GM19025 (cell line): ENCODE data around the gene ADORA3.

Experiments used
- ATAC-seq: cut with Tn5 transposase; IDR thresholded peaks from one replicate; pipeline ENCODE4 v1.9.1; 2021; ENCODE audit warnings: mild to moderate bottlenecking, low read depth, moderate library complexity; ENCODE audit not compliant: unreplicated experiment

Gene ADORA3

GRCh38 chr1:111449703-111450017 lies 53.8 kb downstream of the ADORA3 start:
- no peak for ATAC-seq
